Skin of body (tissue), 2 donors: ENCODE measurements around the gene BLM. TPM values are rescaled to one million over a fixed set of nuclear protein-coding genes. Genes with fewer than 3 reads are reported as not detected.

Experiments used
- DNase-seq: peaks from one replicate; lab custom pipeline; 2025; lab: John Stamatoyannopoulos, UW
- total RNA-seq: library from RNA; depleted of rRNA; stranded (reverse); fragments of >200 nt; gene quantifications from one replicate; pipeline ENCODE4 v1.2.3, GENCODE V29; 2014

Gene BLM
- total RNA-seq, 1 donor from 2014 or later = 6.3 TPM

DNA sequence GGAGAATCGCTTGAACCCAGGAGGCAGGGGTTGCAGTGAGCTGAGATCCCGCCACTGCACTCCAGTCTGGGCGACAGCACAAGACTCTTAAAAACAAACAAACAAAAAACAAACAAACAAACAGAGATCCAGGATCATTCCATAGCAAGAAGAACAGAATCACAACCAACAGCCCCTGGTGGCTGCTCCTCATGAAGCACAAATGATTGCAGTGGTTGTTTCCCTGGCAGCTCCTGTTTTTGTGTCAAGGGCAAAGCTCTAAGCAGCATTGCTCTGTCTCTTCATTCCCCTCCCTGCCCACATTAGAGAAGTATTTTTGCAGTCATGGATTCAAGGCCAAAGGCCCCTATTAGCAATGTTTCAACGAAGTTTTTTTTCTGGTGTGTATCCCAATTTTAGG, 25.8 kb upstream of the BLM start:
- no peak for DNase-seq

DNA sequence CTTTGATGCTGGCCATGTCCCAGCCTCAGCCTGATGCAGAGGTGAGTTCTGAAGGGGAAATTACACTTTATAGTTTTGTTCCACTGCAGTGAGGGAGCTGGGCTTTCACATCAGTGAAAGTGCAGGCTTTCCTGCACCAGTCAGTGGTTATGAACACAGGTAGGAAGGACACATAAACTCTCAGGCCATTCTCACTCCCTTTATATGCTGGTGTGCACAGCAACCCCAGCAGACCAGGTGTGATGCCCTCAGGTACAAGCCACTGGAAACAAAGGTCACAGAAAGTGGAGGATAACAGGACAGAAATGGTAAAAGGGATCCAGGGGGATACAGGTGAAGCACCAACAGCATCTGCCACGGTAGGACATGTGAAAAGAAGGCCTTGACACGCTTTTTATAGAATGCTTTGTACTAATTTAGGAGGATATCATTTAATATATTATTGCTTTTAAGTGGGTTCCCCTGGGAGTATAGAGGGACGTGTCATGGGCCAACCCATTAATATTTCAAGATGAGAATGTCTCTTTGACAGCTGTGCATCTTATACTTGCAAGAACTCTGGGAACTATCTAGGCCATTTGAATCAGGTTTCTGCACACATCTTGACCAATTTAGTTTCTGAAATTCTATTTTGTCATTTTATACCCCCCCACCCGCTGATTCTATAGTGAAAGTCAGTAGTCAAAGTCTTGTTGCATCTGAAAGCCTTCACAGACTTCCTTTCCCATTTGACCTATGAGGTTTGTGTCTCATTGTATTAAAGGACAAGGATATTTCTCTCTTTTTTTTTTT, 25.0 kb upstream of the BLM start:
- no peak for DNase-seq

GRCh38 chr15:90694987-90695386, 22.2 kb upstream of the BLM start:
- no peak for DNase-seq

DNA sequence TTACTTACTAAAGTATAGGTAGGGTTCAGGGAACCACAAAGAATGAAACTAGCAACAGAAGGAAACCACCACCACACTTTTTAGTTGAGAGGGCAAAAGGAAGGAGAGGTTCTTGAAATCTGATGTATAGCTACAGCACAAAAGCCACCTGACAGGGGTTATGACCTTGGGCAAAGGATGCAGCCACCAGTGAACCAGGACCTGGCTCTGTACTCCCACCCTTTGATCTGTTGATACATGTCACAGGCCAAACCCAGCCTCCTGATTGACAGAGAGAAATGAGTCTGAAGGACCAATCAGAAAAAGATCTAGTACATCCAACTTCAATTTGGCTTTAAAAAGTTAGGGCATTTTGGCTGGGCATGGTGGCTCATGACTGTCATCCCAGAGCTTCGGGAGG, 20.0 kb upstream of the BLM start:
- DNase-seq = no peak

DNA sequence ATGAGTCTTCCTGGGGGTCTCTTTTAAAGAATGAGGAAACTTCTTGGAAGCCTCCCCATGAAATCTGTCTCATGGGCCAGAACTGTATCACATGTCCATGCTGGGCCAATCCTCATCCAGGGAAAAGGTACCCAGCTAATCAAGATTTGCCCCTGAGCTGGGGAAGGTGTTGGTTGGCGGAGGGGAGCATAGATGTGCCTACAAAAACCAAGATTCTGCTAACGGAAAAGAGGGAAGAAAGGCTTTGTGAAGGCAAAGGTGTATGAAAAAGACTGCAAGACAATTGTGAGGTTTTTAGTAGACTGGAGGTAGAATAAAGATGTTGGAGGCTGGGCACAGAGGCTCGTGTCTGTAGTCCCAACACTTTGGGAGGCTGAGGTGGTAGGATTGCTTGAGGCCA, 18.5 kb upstream of the BLM start:
- no peak for DNase-seq

DNA sequence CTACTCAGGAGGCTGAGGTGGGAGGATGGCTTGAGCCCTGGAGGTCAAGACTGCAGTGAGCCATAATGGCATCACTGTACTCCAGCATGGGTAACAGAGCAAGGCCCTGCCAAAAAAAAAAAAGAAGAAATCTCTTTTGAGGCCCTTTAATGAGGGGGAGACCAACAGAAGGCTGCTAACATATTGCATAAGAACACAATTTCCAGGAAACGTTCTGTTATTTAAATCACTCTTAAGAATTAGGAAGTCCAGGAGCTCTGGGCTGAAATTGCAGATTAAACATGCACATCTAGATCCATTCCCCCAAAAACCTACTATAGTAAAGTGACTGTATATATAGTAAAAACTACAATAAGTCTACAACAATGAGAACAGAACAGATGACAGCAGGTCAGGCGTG, 16.1 kb upstream of the BLM start:
- DNase-seq = no peak

DNA sequence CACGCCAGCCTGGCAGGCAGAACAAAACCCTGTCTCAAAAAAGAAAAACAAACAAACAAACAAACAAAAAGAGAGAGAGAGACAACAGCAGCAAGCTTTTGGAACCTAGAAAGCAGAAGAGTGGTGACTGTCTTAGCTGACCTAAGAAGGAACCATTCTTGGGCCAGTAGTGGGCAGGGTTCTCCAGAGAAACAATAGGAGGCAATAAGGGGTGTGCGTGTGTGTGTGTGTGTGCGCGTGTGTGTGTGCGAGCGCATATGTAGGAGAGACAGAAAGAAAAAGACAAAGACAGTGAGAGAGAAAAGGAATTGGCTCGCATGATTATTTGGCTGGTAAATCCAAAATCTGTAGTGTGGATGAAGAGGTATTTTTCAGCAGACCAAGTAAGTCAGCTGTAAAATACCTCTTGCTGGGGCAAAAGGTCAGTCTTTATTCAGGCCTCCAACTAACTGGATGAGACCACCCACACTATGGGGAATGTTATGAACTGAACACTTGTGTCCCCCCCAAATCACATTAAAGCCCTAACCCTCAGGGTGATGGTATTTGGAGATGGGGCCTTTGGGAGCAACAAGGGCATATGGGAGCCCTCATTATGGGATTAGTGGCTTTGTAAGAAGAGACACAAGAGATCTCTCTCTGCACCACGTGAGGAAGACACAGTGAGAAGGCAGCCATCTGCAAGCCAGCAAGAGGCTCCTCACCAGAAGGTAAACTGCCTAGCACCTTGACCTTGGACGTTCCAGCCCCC, 15.1 kb upstream of the BLM start:
- no peak for DNase-seq

DNA sequence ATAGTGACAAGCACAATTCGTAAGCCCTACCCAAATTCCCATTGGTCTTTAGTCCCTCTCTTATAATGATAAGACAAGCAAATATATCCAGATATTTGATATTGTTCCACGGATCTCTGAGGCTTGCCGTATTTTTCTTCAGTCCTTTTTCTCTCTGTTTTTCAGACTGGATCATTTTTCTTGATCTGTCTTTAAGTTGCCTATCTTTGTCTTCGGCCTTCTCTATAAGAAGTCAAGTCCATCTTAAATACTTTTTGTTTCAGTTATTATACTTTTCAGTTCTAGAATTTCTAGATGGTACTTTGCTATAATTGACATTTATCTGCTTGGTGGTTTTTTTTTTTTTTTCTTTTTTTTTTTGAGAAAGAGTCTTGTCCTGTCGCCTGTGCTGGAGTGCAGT, 13.7 kb upstream of the BLM start:
- DNase-seq = no peak

DNA sequence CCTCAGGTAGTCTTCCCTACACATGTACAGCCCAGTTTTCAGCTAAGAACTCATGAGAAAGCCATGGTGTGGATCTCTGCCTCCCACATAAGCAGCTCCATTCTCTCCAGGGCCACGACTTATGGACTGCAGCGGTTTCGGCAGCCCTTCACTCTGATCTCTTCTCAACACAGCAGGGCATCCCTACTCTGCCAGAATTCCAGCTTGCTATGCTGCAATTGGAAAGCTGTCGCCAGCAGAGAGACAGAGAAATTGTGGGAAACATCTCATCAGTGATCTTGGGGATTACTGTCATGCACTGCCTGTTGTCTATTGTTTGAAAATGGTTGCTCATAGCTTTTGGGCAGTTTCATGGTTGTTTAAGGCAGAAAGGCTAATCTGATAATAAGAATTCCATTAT, 11.9 kb upstream of the BLM start:
- no peak for DNase-seq

GRCh38 chr15:90706394-90707327, 10.5 kb upstream of the BLM start:
- DNase-seq = no peak

DNA sequence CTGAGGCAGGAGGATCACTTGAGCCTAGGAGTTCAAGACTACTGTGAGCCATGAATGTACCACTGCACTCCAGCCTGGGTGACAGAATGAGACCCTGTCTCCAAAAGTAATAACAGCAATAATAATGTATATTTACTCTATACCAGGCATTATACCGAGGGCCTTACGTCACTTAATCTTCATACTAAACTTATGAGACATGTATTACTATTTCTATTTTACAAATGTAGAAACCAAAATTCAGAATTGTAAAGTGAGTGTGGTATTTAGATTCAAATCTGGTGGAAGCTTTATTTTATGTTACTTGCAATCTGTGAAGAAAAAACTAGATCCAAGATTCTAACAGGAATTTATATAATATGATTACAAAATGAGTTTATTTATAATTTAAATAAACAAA, 9.7 kb upstream of the BLM start:
- DNase-seq = no peak

DNA sequence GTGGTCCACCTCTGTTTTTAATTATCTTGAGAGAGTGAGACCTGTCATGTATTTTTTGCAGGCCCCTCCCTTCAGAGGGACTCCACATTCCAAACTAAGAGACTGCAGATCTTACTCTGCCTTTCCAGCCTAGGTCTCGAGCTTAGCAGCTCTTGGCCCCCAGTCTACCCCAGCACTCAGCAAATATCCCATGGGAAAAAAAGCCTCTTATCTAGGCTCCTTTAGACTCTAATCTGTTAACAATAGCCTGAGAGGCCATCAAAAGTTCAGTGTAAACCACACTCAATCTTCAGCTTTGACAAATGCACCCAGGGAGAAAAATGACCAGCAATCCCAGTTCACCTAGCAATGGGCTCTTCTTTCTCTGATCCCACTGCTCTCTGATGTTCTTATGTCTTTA, 8.6 kb upstream of the BLM start:
- DNase-seq = no peak

DNA sequence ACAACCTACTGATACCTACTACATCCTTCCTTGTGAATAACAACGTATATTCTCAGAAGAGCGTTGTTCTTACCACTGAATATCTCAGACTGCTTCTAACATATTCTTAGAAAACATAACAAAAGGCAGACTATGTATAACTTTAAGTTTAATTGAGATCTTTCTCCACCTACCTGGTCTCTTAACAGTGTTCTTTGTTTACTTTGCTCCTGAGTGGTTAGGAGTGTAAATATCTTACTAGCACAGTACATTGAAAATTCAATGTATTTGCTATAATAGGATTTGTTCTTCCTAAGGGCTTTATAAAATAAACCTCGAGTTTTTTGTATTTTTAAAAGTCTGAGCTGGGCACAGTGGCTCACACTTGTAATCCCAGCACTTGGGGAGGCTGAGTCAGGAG, 7.9 kb upstream of the BLM start:
- no peak for DNase-seq

DNA sequence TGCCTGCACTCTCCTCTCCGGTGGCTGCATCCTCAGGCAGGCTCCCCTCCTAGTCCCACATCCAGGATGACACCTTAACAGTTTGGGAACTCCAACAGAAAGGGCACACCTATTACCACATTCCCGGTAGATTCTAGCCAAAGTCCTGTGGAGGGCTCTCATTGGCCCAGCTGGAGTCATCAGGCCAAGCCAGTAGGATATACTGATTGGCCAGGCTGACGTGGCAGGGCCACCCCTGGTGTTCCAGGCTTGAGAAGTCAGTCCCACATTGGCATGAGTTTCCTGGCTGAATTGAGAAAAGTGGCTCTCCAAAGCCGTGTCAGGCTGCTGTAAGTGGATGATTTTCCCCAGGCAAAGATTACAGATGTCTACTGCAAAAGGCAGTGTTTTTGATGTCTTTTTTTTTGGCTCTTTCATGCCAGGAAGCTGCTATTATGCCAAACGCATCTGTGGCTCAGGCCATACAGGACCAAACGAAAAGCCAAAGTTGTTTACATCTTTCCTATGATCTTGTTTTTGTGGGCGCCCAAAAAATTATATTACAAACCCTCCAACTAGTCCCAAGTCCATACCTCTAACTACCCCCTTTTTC, 6.6 kb upstream of the BLM start:
- no peak for DNase-seq

GRCh38 chr15:90711418-90711824, 5.7 kb upstream of the BLM start:
- DNase-seq = no peak

DNA sequence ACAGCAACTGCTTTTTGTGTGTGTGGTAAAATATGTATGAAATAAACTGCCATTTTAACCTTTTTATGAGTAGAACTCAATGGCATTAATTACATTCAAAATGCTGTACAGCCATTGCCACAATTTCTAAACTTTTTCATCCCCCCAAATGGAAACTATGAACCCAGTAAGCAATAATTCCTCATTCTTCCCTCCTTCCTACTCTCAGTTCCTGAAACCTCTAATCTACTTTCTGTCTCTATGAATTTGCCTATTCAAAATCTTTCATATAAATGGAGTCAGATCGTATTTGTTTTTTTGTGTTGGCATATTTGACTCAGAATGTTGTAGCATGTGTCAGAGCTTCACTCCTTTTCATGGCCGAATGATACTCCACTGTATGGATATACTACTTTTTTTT, 5.3 kb upstream of the BLM start:
- DNase-seq = no peak

DNA sequence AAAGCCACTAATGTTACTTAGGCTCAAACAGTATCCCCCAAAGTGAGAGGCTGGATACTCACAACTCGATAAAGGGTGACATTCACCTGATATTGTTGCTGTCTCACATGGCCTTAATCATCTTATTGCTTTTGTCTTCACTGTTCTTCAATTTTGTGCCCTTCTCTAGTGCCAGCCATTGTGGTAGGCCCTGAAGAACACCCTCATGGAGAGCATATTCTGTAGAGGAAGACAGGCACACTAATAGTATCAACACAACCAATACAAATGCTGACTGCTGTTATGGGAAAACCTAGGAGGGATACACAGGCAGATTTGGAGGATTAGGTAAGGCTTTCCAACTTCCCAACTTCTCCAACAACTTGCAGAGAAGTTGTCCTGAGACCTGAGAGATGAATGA, 4.1 kb upstream of the BLM start:
- DNase-seq = no peak

GRCh38 chr15:90716317-90716975, 700 bp upstream of the BLM start:
- DNase-seq = no peak

DNA sequence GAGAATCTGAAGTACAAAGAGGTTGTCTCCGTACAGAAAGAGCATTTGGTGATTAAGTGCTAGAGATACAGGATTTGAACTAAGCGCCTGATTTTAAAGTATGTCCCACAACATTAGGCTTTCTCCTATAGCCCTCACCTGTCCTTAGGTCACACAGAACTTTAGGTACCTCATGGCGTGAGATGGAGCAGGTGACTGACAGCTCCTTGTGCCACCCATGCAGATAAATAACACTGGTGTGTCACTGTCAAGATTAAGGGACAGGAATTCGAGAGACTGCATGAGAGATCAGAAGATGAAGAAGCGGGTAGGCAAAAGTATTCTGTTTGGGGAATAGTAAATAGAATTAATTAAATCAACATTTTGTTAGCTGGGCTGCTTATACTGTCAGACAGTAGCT, 1.1 kb downstream of the BLM start:
- DNase-seq = no peak

GRCh38 chr15:90720131-90720530, 3.0 kb downstream of the BLM start:
- DNase-seq = no peak

DNA sequence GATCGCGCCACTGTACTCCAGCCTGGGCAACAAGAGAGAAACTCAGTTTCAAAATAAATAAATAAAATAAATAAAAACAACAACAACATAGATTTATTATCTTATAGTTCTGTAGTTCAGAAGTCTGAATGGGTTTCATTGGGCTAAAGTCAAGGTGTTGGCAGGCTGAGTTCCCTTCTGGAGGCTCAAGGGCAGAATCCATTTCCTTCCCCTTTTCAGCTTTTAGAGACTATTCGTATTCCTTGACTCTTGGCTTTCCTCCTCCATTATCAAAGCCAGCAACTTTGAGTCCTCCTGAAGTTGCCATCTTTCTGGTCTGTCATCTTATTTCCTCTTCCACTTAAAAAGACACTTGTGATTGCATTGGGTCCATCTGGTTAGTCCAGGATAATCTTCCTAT, 12.1 kb downstream of the BLM start:
- DNase-seq = no peak
